Ovary (tissue), 9 donors: ENCODE data around the gene PPL. TPM values are rescaled to one million over a fixed set of nuclear protein-coding genes. Genes with fewer than 3 reads are reported as not detected.

Source experiments
- DNase-seq, 5 donors: peaks; one replicate each; pipeline ENCODE4 v3.0.0-alpha.2; 2019 to 2020
- H3K27ac ChIP-seq, 2 donors: fragments of 200-600 bp; one replicate each; pipeline versions ENCODE4 v1.5.1 to v1.8.0; 2019 to 2022
- H3K27me3 ChIP-seq: fragments of 200-600 bp; one replicate; pipeline ENCODE4 v1.8.0; 2022
- H3K36me3 ChIP-seq: fragments of 200-600 bp; sonication (generic); one replicate; pipeline ENCODE4 v1.5.1; 2019
- H3K4me1 ChIP-seq: one replicate; pipeline ENCODE4 v1.8.1; 2013; ENCODE audit warnings: mild to moderate bottlenecking, moderate library complexity; ENCODE audit not compliant: insufficient read depth
- H3K4me3 ChIP-seq: fragments of 200-600 bp; sonication (generic); one replicate; pipeline ENCODE4 v1.5.1; 2017
- H3K9me3 ChIP-seq, 2 donors: fragments of 200-600 bp in 1 of 2; sonication (generic) in 1 of 2; one replicate each; pipeline versions ENCODE4 v1.5.1 to v1.8.1; 2013 to 2019; ENCODE audit warnings: mild to moderate bottlenecking in 1 of 2, moderate library complexity in 1 of 2
- CTCF ChIP-seq, 3 donors: fragments of 450-650 bp in 2 of 3; fragments of 200-600 bp in 1 of 3; IDR thresholded peaks; one replicate each; pipeline versions ENCODE4 v1.5.1 to v1.8.0; 2016 to 2022; ENCODE audit warnings: antibody characterized with exemption in 3 of 3, mild to moderate bottlenecking in 1 of 3
- EP300 ChIP-seq: sonication (generic); formaldehyde crosslinking; IDR thresholded peaks from one replicate; pipeline ENCODE4 v1.6.1; 2017; ENCODE audit warnings: antibody characterized with exemption
- POLR2A ChIP-seq: fragments of 450-650 bp; IDR thresholded peaks from one replicate; pipeline ENCODE4 v1.6.1; 2017; ENCODE audit warnings: antibody characterized with exemption, mild to moderate bottlenecking, moderate library complexity
- WGBS, 3 donors: extraction: QIAGEN DNeasy Blood & Tissue Kit in 1 of 3; methylation state at CpG; one replicate each; pipeline versions ENCODE4 v1.1.5 to v1.1.7; 2013 to 2017; 5-methylcytosine and 5-hydroxymethylcytosine counted together
- intact Hi-C, 4 donors: fragments of 100-400 bp; cut with DNase I; formaldehyde crosslinking; loops; one replicate each; pipeline versions ENCODE4 v1.11.0 to v1.15.1; 2022 to 2023
- polyA plus RNA-seq, 2 donors: library from polyadenylated mRNA; stranded (reverse); fragments of 200-250 nt in 1 of 2; fragments of 350-450 nt in 1 of 2; fragmentation: Illumina TruSeq in 1 of 2; extraction: RNeasy Lipid Tissue Mini Kit (QIAGEN cat#74804) in 1 of 2; gene quantifications; one replicate each; pipeline ENCODE4 v1.2.3, GENCODE V29; 2013 to 2014
- total RNA-seq, 7 donors: library from RNA; depleted of rRNA in 2 of 7; stranded (reverse); fragments of >200 nt in 2 of 7; fragmentation: NEBNext Ultra II Directional in 3 of 7; extraction: Animal tissue kit (Norgen Biotek cat#: 25700) in 3 of 7; gene quantifications; one replicate each; pipeline versions ENCODE4 v1.1.0 to v1.2.4, GENCODE V29; 2016 to 2023
- donor health status: DM: no; HTN: no; CAD: no; lungs with moderate emphysema.
- donor health status: DM: no; HTN: no; CAD: no.
- donor health status: Bipolar disorder and iron deficiency.
- donor health status: DM: yes; HTN: yes; CAD: no.
- donor health status: DM: no; HTN: no; CAD: no.
- donor health status: DM: yes; HTN: yes; CAD: no.

Gene PPL
- total and polyA plus RNA-seq, 9 donors = 4.2 to 37.8 (median 9.1) TPM

DNA sequence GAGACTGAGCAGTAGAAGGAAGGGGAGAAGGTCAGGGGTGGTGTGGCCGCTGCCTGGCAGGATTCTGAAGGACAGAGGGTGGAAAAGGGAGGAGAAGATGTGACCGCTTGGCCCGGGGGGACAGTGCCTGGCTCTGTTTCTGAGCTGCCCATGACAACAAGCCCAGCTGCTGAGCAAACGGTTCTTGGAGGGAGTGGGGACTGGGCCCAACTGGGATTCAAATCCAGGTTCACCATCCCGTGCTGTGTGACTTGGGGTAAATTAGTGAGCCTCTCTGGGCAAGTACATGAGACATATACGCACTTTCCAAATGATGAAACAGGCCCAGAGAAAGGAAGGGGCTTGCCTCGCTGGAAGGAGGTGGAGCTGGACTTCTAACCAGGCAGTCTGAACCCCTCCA, 44.5 kb upstream of the PPL start:
- TF ChIP-seq POLR2A (no peak), EP300 (no peak), CTCF (IDR thresholded peaks at IDR 0.05) (no peak)
- 62 to 69% (median 67%) methylated on average over 7 of the region's 7 CpGs for WGBS, 3 donors
- intact Hi-C loops = no loop called here
- Histone ChIP-seq H3K4me1 (no peaks in the 10 kb centered on the region), H3K36me3 (no peaks in the 10 kb centered on the region), H3K27me3 (no peaks in the 10 kb centered on the region), H3K9me3 (no peaks in the 10 kb centered on the region), H3K27ac (no peak overlapping the region), H3K4me3 (no peak overlapping the region)
- DNase-seq = no peak

DNA sequence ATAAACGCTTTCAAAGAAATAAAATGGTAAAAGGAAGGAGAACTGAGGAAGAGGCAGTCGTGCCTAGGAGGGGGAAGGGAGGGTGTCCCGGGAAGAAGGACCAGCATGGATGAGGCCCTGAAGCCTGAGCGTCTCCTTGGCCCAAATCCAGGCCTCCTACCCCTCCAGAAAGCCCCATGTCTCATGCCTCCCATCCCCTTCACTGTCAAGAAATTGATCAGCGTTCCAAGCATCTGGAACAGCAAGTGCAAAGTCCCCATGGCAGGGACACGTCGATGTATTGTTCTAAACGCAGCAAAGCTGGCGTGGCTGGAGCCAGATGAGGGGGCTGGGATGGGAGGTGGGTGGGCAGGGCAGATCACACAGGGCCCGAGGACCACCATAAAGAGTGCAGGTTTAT, 43.7 kb upstream of the PPL start:
- 76 to 81% (median 76%) methylated on average over 10 of the region's 10 CpGs for WGBS, 3 donors
- TF ChIP-seq CTCF (IDR thresholded peaks at IDR 0.05) = no peak
- TF ChIP-seq POLR2A = no peak
- no peak for TF ChIP-seq EP300
- no peak for DNase-seq
- Histone ChIP-seq H3K27me3 (no peaks in the 10 kb centered on the region), H3K27ac (no peak overlapping the region), H3K36me3 (no peaks in the 10 kb centered on the region), H3K9me3 (no peaks in the 10 kb centered on the region), H3K4me3 (no peak overlapping the region), H3K4me1 (no peaks in the 10 kb centered on the region)
- intact Hi-C loops = no loop called here

DNA sequence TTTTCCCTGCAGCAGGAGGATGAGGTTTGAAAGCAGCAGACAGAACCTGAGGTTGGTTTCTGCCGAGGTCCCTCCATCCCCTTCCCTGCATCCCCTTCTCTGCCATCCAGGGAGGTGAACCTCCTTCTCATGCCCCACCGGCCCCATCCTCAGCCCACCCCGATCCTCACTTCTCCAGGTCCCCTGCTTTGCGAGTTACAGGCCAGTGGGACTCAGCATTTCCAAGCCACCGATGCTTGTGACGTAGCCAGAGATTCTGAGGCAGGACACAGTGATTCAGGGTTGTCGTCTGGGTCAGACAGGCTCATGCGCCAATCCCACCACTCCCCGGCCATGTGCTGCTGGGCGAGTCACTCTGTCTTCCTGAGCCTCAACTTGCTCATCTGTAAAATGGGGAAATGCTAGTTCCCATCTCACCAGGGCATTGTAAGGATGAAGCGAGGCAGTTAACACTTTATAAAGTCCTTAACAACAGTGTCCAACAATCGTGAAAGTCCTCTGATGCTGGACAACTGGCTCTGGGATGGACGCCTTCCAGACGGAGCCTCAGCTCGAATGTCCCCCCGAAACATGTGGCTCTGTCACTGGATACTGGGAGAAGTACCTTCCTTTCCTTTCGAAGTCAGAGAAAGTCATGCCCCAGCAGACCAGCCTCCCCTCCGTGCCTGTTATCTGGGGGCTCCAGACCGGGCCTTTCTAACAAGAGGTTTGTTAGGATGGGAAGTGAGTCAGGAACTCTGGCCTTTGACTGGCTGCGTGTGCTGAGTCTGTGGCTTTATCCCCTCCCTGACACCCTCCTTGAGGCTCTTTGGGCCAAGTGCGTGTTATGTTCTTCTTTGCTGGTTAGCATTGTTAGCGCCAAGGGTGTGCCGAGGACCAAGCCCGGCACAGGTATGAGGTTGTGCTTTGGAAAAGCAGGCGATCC, 43.0 kb upstream of the PPL start:
- TF ChIP-seq EP300 = no peak
- no peak for TF ChIP-seq CTCF (IDR thresholded peaks at IDR 0.05)
- no peak for TF ChIP-seq POLR2A
- Histone ChIP-seq H3K9me3 (no peaks in the 10 kb centered on the region), H3K27ac (no peak overlapping the region), H3K36me3 (no peaks in the 10 kb centered on the region), H3K4me3 (no peak overlapping the region), H3K4me1 (no peaks in the 10 kb centered on the region), H3K27me3 (no peaks in the 10 kb centered on the region)
- intact Hi-C loops = no loop called here
- DNase-seq = no peak
- WGBS, 3 donors = 73 to 77% (median 74%) methylated on average over 25 of the region's 25 CpGs

DNA sequence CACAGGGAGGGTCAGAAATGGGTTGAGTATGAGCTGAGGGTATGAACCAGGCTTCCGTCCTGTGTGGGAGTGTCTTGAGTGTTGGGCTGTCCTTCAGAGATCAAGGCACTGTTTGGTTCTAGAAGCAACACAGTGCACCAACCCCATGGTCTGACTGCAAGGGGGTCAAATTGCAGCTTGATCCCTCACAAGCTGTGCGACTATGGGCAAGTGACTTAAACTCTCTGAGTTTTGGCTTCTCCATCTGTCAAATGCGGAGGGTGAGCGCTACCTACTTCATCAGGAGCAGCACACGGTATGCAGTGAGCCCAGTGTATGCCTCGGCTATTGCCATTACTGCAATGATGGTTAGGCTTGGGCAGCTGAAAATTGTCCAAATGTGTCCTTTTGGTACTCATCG, 42.2 kb upstream of the PPL start:
- Histone ChIP-seq H3K9me3 (no peaks in the 10 kb centered on the region), H3K27ac (no peak overlapping the region), H3K27me3 (no peaks in the 10 kb centered on the region), H3K4me1 (no peaks in the 10 kb centered on the region), H3K36me3 (no peaks in the 10 kb centered on the region), H3K4me3 (no peak overlapping the region)
- WGBS, 3 donors = 68 to 71% (median 68%) methylated on average over 7 of the region's 7 CpGs
- intact Hi-C loops = no loop called here
- no peak for DNase-seq
- TF ChIP-seq EP300 (no peak), CTCF (IDR thresholded peaks at IDR 0.05) (no peak), POLR2A (no peak)
